ENCODE data around the gene GSK3B. TPM values are rescaled to one million over a fixed set of nuclear protein-coding genes. Genes with fewer than 3 reads are reported as not detected.

Gene GSK3B
- total RNA-seq, 1 donor from 2014 or later: 46.8 TPM

Other genes with a start within 250 kb of the GSK3B start
- gene GPR156, start 190.8 kb upstream of the GSK3B start, total RNA-seq: 0.11 TPM

All from cardiac septum (tissue), 1 donor.